GM21737 (cell line): ENCODE data around the gene RNF144B.
"Not testable (repeated sequence)": the region's sequence is repeated elsewhere in the genome, so short reads cannot be mapped to it uniquely, and the experiment has no call there.

Experiments used
- ATAC-seq: cut with Tn5 transposase; IDR thresholded peaks from one replicate; pipeline ENCODE4 v1.9.1; 2021; ENCODE audit warnings: mild to moderate bottlenecking, moderate library complexity; ENCODE audit not compliant: unreplicated experiment

Gene RNF144B

DNA sequence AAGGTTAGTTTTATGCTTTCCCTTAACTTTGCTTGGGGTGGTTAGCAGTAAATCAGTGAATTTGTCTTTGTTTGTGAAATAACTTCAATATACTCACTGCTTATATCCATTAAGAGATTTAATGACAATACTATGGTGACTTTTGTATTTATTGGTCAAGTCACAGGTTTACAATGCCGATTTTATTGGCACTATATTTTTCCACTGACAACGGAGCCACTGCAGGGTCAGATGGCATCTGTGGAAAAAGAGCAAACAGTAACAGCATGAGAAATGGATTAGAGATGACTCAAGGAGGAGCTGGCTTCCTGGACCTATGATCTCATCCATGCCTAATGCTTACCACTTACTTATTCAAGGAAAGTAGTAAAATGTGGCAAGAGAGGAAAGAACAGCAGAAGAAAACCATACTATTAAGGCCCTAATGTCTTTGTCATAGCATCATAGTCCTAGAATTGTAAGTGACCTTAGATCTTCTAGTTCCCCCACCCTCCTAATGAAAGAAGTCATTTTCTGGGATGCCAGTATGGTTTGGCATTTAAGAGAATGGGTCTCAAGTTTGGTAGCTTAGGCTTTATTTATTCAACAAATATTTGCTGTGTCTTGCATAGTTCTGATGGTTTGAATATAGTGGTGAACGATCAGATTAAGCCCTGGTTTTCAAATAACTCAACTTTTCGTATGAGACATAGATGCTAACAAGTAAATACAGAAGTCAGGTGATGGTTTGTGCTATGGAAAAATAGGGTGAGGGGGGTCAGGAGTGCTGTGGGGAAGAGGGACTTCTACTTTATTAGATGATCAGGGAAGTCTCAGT is 18.5 kb downstream of the RNF144B start:
- ATAC-seq: no peak

DNA sequence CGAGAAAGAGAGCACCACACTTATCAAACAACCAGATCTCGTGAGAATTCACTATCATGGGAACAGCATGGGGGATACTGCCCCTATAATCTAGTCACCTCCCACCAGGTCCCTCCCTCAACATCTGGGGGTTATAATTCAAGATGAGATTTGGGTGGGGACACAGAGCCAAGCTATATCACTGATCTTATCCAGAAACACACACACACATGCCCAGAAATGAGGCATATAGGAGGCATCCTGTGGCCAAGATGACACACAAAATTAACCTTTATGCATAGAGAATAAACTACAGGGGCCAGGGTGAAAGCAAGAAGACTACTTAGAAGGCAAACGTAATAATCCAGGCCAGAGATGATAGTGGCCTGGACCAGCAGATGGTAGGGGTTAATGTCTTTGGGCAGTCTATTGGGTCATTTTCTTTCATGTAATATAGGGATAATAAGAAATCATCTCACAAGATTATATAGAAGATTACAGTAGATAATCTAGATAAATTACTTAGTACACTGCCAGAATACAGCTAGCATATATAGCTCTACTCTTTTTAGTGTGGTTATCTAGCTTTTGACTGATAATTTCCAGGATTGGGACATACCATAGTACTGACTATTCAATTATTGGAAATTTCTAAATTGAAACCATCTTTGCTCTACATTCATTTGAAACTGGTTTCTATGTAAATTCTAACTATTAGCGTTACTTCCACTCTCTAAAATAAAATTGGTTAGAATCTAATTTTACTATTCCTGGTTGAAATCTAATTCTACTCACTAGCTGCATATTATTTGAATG is 20.0 kb downstream of the RNF144B start:
- no peak for ATAC-seq

DNA sequence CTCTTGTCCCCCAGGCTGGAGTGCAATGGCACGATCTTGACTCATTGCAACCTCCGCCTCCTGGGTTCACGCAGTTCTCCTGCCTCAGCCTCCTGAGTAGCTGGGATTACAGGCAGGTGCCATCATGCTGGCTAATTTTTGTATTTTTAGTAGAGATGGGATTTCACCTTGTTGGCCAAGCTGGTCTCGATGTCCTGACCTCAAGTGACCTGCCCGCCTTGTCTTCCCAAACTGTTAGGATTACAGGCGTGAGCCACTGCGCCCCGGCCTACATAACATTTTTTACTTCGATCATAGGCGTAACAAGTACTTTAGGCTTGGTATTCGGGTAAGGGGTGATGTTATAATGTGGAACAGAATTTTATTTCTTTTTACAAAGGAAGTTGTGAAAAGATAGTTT is 22.5 kb downstream of the RNF144B start:
- ATAC-seq: not testable (repeated sequence)

DNA sequence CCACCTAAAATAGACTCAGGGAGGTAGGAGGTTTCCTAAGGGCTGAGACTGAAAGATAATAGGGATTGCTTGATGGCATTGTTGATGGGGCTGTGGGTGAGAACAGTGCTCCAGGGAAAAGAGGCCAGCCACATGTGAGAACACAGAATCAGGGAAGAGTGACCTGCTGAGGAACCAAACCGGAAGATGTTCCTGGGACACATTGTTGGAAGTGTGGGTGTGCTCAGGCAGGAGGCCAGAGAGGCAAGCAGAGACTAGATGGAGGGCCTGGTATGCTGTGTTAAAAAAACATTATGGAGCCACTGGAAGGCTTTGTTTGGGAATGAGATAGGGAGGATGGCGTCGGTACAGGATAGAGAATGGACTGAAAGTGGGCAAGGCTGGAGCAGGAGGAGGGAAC is 23.3 kb downstream of the RNF144B start:
- ATAC-seq: no peak

DNA sequence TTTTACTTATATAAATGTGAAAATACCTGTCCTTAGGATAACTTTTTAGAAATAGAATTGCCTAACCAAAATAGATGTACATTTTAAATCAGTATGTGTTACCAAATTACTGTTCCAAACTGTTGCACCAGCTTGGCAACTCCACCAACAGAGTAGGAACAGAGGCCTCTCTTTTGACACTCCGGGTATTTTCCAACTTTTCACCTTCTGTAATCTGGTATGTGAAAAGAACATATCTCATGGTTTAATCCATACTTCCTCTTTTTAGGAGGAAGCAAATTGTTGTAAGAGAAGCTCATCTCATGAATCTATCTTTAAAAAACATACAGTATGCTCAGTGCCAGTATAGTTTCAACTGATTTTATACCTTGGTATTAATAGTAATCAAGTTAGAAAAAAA is 24.9 kb downstream of the RNF144B start:
- no peak for ATAC-seq

DNA sequence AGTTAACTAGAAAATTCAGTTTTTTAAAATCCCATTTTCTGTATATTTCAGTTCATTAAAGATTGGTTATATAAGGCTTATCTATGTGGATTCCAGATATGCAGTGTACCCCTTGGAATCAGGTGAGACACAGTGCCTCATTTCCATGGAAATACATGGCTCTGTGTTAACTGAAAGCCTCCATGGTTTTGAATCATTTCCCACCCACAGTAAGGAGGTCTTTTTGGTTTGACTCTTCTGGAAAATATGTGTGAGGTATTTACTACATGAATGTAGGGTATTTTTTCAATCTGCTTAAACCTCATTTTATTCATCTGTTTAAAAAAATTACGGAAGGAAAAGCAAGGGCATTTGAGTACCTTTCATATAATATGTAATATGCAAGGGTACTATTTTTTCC is 25.5 kb downstream of the RNF144B start:
- no peak for ATAC-seq

DNA sequence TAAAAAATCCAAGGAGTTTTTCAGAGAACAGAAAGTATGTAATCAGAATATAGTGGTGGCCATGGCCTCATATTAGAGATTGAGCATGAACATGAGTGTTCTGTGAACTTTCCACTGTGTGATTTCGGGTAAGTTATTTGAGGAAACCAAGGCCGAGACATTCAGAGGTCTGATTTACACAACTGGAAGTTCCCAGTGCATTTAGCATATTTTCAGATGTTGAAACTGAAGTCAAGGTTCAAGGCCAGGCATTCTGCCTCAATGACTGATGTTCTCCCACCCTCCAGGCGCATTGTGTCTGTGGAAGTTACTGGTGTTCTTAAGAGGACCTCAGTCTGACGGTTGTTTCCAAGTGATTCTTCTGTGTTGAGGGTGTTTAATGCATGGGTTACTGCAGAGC is 26.2 kb downstream of the RNF144B start:
- ATAC-seq: no peak

DNA sequence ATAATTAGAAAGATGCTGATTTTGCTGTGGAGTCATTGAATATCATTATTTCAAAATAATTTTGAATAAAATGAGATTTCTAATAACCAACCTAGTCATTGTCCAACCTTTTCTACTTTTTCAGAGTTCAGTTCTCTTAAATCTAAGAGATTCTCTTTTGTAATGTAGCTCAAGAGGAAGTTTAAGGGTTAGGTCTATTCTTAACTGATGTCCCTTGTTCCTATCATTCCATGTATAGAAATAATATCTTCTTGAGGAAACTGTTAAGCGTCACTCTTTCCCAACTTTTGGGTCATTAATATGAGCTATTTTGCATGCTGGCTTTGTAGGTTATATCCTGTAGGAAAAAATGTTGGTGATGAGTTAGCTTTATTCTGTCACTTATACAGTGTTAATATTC is 27.0 kb downstream of the RNF144B start:
- ATAC-seq: no peak

DNA sequence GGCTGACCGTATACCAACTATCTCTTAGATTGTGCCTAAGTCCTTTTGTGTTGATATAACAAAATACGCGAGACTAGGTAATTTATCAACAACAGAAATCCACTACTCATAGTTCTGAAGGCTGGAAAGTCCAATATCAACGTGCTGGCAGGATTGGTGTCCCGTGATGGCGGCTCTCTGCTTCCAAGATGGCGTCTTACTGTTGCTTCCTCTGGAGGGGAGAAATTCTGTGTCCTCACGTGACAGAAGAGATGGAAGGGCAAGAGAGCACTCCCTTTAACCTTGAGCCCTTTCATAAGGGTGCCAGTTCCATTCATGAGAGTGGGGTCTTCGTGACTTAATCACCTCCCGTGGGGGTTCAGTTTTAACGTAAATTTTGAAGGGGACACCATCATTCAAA is 28.1 kb downstream of the RNF144B start:
- ATAC-seq: no peak

DNA sequence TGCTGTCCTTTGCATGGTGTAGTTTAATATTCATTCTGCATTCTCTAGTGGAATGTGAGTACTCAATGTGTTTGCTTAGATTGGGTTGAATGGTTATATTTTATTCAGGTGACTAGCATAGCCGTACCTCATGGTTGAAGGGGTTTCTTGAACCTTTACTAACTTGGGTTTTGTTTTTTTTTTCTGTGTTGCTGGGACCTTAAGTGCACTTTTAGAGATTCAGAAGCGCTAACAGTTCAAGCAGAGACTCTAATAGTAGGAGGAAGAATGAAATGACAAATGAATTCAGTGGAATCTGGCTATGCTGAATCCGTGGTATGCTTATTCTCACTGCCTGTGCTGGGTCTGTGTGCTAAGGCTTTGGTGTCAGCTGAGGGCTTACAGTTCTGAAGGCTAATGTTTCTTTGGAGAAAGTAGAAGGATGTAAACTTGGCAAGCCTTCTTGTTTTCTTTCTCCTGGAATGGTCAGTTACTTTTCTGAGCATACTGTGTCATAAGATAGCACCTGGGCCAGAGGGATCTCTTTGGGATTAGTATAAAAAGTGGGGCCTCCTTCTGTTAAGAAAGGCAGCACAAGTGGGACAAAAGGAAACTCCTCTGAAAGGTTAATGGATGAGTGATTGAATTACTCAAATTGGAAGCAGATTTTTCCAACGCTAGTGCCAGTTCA is 28.7 kb downstream of the RNF144B start:
- ATAC-seq: no peak

DNA sequence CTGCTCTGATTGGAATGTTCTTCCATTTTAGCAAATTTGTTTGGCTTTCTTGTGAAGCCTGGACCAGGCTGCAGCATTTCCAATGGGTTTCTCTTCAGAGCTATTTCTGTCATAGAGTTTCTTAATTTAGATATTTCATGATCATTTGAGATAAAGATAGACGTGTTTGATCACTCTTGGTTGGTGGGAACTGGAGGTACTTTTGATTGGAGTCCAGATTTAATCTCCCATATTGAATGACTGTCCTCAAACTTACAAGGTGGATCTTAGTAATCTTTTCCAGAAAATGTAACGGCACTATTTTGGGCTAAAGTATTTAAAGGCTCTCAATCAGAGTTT is 29.2 kb downstream of the RNF144B start:
- ATAC-seq: no peak

DNA sequence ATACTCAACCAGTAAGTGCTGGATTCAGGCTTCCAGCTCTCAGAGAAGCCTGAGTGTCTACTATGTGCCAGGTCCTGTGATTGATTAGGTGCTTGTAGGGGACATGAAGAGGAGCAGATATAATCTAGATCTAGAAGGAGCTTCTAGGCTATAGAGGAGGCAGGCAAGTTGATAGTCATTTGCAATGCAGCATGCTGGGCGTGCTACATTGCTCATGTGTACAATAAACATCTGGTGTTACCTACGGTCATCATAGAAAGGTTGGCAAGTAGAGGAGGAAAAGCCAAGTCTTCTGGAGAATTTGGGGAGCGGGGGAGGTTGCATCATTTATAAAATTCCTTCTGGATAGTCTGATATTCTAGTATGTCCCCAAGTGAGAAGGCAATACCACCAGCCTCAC is 33.2 kb downstream of the RNF144B start:
- ATAC-seq: no peak

DNA sequence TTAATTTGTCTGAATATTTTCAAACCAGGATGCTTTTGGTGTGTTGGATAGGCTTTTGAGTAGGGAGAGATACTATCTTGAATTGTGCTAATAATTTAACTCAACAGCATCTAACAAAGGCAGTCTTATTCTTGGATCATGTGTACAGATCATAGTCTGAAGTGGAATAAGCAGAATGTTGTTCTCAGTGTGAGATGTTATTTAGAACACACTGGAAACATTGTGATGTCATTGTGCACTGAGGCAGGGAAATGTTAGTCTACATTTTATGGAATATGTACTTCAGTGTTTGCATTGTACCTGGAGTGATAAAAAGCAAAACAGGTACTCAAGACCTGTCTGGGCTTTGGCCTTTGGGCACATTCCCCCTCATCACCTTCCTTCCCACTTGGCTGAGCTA is 35.0 kb downstream of the RNF144B start:
- no peak for ATAC-seq

DNA sequence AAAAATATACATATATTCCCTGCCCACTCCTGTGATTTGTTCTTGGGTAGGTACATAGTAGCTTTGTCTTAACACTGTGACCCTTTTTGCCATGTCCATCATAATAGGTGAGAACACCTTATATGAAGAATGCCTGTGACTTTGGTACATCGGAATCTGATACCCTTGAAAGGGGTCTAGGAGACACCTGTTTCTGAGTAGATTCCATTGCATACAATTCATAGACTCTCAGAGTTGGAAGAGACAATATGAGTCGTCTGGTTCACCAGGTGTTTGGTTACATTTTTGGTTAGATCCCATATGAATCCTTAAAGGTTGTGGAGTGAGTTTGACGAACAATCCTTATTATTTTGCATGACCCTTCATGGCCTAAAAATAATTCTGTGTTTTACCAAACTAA is 36.3 kb downstream of the RNF144B start:
- ATAC-seq: no peak

DNA sequence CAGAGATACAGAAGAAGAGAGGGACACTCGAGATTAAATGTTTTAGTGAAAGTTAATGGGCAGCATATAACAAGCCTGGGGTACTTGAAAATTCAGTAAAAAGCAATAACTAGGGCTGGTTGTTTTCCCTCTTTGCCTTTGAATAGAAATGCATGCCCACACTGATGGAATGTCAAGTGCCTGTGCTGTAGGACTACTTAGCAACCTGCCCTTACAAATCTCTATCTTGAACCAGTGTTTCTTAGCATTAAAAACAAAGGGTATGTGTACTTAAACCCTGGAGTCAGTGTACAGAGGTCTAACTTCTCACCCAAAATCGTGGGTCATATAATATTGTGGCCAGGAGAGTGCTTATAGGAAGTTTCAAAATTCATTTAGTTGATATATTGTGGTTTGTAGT is 37.1 kb downstream of the RNF144B start:
- no peak for ATAC-seq

DNA sequence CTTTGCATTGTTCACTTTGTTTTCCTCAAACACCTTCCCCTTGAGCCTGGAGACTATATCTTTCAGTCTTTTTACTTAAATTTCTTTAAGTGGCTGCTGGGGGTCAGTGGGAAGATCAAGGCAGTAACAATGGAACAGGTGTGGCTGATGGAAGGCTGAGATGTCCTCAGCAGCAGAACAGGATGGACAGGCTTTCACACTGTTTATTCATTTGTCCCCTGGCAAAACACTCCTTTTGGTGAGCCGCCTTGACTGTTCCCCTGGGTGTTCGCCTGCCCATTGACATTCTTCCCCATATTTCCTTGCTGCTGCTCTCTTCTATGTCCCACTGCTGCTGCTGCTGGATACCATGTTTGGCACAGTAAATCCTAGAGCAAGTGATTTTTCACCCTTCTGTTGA is 38.1 kb downstream of the RNF144B start:
- no peak for ATAC-seq

DNA sequence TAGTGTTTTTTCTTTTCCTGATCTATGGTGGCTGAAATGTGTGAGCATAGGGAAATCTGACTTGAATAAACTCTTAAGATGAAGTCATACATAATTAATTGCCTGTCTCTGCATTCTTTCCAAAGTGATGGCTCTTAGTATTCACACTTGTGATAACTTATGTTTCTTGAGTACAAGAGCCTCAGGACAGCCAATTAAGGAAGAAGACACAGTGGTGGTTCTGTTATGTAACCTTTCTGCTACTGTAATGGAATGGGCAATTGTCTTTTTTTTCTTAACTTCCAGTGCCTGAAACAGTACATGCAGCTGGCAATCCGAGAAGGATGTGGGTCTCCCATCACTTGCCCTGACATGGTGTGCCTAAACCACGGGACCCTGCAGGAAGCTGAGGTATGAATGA is 40.1 kb downstream of the RNF144B start:
- ATAC-seq: no peak

DNA sequence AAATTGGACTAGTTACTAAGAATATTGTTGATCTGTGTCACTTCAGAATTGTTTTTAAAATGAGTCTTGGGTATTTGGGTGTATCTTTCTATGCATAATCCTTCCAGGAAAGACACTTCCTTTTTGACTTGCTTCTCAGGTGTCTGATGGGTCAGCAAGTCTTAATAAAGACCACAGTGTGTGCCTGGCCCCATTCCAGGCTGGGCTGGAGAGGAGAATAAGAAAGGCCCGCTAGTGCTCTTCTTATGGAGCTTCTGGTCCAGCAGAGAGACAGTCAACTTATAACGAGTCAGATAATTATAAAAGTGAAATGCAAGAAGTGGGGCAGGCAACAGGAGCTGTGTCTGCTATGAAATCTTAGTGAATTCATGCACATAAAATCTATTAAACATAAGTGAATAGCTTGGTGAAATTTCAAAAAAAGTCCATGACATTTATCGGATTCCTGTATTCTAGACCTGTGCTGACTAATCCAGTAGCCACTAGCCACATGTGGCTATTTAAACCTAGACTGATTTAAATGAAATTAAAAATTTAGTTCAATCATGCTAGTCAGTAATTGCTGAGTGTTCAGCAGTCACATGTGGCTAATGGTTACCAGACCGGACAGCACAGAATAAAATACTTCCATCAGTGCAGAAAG is 42.6 kb downstream of the RNF144B start:
- no peak for ATAC-seq

DNA sequence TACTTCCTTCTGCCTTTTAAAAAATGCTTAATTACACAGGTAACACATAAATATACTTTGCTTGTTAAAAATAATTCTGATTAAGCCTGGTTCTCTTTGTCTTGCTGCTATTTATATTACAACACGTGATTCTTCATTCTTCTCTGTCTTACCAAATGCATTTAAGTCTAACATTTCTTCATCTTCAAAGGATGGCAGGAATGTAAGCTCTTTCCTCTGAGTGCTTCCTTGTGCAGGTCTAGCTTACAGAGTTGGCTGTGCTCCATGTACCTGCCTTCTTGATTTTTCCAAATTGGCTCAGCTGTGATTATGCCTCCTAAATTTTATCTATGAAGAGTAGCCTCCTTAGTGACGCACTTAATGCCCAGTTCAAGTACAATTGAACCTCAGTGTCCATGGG is 44.4 kb downstream of the RNF144B start:
- ATAC-seq: no peak

DNA sequence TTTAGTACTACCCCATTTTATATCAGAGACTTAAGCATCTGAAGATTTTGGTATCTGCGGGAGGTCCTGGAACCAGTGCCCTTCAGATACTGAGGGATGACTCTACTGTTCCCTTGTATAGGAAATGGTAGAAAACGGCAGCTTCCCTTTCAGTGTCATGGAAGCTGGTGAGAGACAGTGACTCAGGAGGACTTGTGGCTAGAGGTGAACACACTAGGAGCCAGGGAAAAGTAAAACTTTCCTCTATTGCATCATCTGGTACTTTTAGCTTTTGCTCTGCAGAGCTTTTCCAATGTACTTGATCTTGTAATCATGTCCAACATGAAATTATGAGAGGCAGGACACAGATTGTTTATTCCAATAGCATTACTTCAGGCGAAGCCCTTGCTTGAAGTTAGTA is 45.0 kb downstream of the RNF144B start:
- no peak for ATAC-seq

DNA sequence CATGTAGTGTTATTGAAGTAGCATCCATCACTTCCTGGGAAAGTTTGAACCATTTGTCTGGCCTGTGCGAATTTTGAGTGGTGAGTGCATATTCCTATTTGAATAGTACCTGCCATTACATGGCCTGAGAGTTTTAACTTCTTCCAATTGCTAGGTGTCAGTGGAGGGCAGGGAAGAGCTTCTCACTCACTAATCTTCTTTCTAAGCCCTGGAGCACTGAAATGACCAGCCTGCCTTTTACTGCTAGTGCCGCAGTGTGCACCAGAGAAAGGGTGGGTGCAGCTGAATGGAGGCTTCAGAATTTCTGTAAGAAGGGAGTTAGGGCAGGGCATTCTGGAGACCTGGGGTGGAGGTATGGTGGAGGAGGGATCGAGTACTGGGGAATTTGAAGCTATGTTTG is 45.5 kb downstream of the RNF144B start:
- no peak for ATAC-seq

DNA sequence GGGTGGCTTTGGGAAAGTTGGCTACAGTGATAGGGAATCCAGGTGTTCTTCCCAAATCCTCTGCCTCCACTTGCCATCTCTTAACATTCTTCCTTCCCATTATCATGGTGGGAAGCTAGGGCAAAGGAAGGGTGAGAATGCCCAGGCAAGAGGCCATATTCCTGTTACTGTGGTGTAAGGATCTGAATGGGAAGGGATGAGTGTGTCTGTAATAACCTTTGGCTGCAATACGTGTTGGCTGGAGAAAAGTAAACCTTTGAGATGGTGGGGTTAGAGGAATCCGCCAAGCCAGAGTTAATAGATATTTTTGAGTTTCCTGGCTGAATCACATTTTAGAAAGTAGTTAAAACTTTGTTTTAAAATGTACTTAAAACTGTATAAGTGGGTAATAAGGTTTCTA is 45.9 kb downstream of the RNF144B start:
- ATAC-seq: no peak
